PFSK-1 (cell line): Measurements from ENCODE around the gene ZNF787.

ENCODE experiments used
- POLR2AphosphoS5 ChIP-seq: IDR thresholded peaks from 2 replicates; pipeline ENCODE4 v1.6.1; 2012; ENCODE audit warnings: low read depth, mild to moderate bottlenecking, control low read depth, low read length, moderate library complexity
- SIN3A ChIP-seq: IDR thresholded peaks from 2 replicates; pipeline ENCODE4 v1.6.1; 2012; ENCODE audit warnings: mild to moderate bottlenecking, low read length, moderate library complexity, borderline replicate concordance; ENCODE audit not compliant: insufficient read depth
- TAF1 ChIP-seq: IDR thresholded peaks from 2 replicates; pipeline ENCODE4 v1.6.1; 2012; ENCODE audit warnings: low read length, control low read depth, borderline replicate concordance; ENCODE audit not compliant: insufficient read depth
- TF ChIP-seq, protein P1 (sequence below), 2 experiments: IDR thresholded peaks; 2 replicates each; pipeline versions ENCODE4 v1.6.1 to v1.8.0; 2011 to 2012; ENCODE audit warnings: low read depth in 2 of 2, low read length in 2 of 2, control low read depth in 1 of 2, inconsistent platforms in 1 of 2, mild to moderate bottlenecking in 1 of 2, moderate library complexity in 1 of 2; ENCODE audit not compliant: insufficient read depth in 1 of 2

DNA sequence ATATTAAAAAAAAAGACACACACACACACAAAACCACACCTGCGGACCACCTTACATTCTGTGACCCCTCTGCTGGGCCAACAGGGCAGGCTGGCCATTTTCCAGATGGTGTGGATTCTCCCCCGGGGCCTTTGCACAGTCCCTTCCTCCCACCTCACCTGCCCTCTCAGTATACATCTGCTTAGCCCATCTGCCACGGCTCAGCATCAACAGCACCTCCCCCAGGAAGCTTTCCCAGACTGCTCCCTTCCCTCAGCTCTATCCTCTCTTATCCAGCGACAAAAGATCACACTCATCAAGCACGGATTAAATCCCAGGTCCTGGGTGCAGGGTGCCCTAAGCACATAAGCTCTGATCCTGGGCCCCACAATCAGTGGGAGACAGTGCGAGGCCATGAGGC, 4.5 kb downstream of the ZNF787 start:
- TF ChIP-seq TAF1 (no peak), POLR2AphosphoS5 (no peak), SIN3A (no peak)
- TF ChIP-seq, protein P1, sequence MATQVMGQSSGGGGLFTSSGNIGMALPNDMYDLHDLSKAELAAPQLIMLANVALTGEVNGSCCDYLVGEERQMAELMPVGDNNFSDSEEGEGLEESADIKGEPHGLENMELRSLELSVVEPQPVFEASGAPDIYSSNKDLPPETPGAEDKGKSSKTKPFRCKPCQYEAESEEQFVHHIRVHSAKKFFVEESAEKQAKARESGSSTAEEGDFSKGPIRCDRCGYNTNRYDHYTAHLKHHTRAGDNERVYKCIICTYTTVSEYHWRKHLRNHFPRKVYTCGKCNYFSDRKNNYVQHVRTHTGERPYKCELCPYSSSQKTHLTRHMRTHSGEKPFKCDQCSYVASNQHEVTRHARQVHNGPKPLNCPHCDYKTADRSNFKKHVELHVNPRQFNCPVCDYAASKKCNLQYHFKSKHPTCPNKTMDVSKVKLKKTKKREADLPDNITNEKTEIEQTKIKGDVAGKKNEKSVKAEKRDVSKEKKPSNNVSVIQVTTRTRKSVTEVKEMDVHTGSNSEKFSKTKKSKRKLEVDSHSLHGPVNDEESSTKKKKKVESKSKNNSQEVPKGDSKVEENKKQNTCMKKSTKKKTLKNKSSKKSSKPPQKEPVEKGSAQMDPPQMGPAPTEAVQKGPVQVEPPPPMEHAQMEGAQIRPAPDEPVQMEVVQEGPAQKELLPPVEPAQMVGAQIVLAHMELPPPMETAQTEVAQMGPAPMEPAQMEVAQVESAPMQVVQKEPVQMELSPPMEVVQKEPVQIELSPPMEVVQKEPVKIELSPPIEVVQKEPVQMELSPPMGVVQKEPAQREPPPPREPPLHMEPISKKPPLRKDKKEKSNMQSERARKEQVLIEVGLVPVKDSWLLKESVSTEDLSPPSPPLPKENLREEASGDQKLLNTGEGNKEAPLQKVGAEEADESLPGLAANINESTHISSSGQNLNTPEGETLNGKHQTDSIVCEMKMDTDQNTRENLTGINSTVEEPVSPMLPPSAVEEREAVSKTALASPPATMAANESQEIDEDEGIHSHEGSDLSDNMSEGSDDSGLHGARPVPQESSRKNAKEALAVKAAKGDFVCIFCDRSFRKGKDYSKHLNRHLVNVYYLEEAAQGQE (IDR thresholded peaks at IDR 0.05; ENCODE audit: insufficient read depth in 1 of 2, low read depth in 2 of 2, low read length in 2 of 2), result no peak
